Loucy (cell line): ENCODE measurements around the gene SRD5A1.

ENCODE experiments used
- H2AFZ ChIP-seq: fragments of 200-600 bp; sonication (generic); 2 replicates; pipeline ENCODE4 v1.6.0; 2016; ENCODE audit warnings: antibody characterized with exemption, mild to moderate bottlenecking, low read length, moderate library complexity
- H3F3A ChIP-seq: fragments of 200-600 bp; 2 replicates; pipeline ENCODE4 v1.6.0; 2016; ENCODE audit warnings: antibody characterized with exemption, low read depth, mild to moderate bottlenecking
- H3K27me3 ChIP-seq: fragments of 200-600 bp; sonication (generic); 2 replicates; pipeline ENCODE4 v1.6.1; 2014; ENCODE audit warnings: low read length, mild to moderate bottlenecking; ENCODE audit not compliant: insufficient read depth, poor library complexity, severe bottlenecking
- H3K36me3 ChIP-seq: fragments of 200-600 bp; sonication (generic); 2 replicates; pipeline ENCODE4 v1.6.1; 2016; ENCODE audit warnings: low read length; ENCODE audit not compliant: insufficient read depth
- H3K4me1 ChIP-seq: fragments of 200-600 bp; sonication (generic); 2 replicates; pipeline ENCODE4 v1.5.1; 2014; ENCODE audit warnings: low read length, mild to moderate bottlenecking; ENCODE audit not compliant: insufficient read depth, poor library complexity, severe bottlenecking
- H3K4me2 ChIP-seq: fragments of 200-600 bp; sonication (generic); 2 replicates; pipeline ENCODE4 v1.6.0; 2014; ENCODE audit warnings: antibody characterized with exemption, low read length, low read depth, mild to moderate bottlenecking; ENCODE audit not compliant: poor library complexity, severe bottlenecking
- H3K4me3 ChIP-seq: fragments of 200-600 bp; sonication (generic); 2 replicates; pipeline ENCODE4 v1.5.1; 2014; ENCODE audit warnings: low read length, mild to moderate bottlenecking, mixed read lengths; ENCODE audit not compliant: poor library complexity, severe bottlenecking
- H3K79me2 ChIP-seq: fragments of 200-600 bp; sonication (generic); 2 replicates; pipeline ENCODE4 v1.6.1; 2014; ENCODE audit warnings: low read length; ENCODE audit not compliant: insufficient read depth
- H3K9ac ChIP-seq: fragments of 200-600 bp; sonication (generic); 2 replicates; pipeline ENCODE4 v1.6.0; 2014; ENCODE audit warnings: mild to moderate bottlenecking, low read depth, low read length, moderate library complexity; ENCODE audit not compliant: poor library complexity, severe bottlenecking
- H3K9me2 ChIP-seq: fragments of 200-600 bp; sonication (generic); replicated peaks from 2 replicates; pipeline ENCODE4 v1.6.1; 2016; ENCODE audit warnings: low read depth, low read length, mixed read lengths
- H3K9me3 ChIP-seq: fragments of 200-600 bp; sonication (generic); 2 replicates; pipeline ENCODE4 v1.6.1; 2014; ENCODE audit warnings: mild to moderate bottlenecking, antibody characterized with exemption, low read length, low read depth; ENCODE audit not compliant: insufficient read depth
- H4K20me1 ChIP-seq: fragments of 200-600 bp; sonication (generic); 2 replicates; pipeline ENCODE4 v1.6.0; 2014; ENCODE audit warnings: antibody characterized with exemption, low read length, mild to moderate bottlenecking; ENCODE audit not compliant: insufficient read depth, poor library complexity, severe bottlenecking
- EZH2phosphoT487 ChIP-seq: fragments of 200-600 bp; IDR thresholded peaks from 2 replicates; pipeline ENCODE4 v1.6.1; 2018; ENCODE audit warnings: antibody characterized with exemption, mild to moderate bottlenecking, moderate library complexity, borderline replicate concordance
- TF ChIP-seq, protein P1 (sequence below): fragments of 200-600 bp; sonication (generic); conservative IDR thresholded peaks from 2 replicates; pipeline ENCODE4 v1.5.1; 2014; ENCODE audit warnings: mild to moderate bottlenecking, antibody characterized with exemption, low read length

SRD5A1 gene

DNA sequence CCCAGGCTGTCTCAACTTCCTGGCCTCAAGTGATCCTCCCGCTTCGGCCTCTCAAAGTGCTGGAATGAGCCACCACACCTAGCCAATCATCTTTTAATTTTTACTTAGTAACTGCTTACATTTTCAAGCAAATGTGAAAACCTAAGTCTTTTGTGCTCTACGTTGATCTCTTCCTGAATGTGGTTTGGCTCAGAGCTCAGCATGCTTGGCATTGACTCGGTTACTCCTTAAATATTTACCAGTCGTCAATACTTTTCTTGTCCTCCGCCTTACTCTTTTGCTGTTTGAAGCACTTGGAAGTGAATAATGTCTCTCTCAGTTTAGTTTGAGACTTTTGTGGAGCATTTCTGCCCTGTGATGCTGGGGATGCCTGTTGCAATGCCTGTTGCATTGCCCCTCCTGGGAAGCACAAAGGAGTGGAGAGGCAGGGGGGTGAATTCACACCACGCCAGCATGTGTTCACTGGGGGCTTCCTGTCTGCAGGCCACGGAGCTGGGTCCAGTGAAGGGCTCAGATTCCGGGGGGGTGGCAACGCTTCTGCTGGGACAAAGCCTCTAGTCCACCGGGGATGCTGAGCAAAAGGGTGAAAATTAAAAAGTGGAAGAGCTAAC lies 66.9 kb downstream of the SRD5A1 start:
- H3K4me2 ChIP-seq: no peak overlapping the region
- TF ChIP-seq, protein P1, sequence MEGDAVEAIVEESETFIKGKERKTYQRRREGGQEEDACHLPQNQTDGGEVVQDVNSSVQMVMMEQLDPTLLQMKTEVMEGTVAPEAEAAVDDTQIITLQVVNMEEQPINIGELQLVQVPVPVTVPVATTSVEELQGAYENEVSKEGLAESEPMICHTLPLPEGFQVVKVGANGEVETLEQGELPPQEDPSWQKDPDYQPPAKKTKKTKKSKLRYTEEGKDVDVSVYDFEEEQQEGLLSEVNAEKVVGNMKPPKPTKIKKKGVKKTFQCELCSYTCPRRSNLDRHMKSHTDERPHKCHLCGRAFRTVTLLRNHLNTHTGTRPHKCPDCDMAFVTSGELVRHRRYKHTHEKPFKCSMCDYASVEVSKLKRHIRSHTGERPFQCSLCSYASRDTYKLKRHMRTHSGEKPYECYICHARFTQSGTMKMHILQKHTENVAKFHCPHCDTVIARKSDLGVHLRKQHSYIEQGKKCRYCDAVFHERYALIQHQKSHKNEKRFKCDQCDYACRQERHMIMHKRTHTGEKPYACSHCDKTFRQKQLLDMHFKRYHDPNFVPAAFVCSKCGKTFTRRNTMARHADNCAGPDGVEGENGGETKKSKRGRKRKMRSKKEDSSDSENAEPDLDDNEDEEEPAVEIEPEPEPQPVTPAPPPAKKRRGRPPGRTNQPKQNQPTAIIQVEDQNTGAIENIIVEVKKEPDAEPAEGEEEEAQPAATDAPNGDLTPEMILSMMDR: no peak
- TF ChIP-seq EZH2phosphoT487: no peak
- no peaks in the 10 kb centered on the region for H3K9me2 ChIP-seq
- H3K9me3 ChIP-seq: no peaks in the 10 kb centered on the region
- no peaks in the 10 kb centered on the region for H3K79me2 ChIP-seq
- H3K36me3 ChIP-seq: no peaks in the 10 kb centered on the region
- no peak overlapping the region for H3K9ac ChIP-seq
- no peaks in the 10 kb centered on the region for H3F3A ChIP-seq
- H4K20me1 ChIP-seq: no peaks in the 10 kb centered on the region
- no peak overlapping the region for H3K4me3 ChIP-seq
- H3K27me3 ChIP-seq: no peaks in the 10 kb centered on the region
- H3K4me1 ChIP-seq: no peaks in the 10 kb centered on the region
- no peak overlapping the region for H2AFZ ChIP-seq

DNA sequence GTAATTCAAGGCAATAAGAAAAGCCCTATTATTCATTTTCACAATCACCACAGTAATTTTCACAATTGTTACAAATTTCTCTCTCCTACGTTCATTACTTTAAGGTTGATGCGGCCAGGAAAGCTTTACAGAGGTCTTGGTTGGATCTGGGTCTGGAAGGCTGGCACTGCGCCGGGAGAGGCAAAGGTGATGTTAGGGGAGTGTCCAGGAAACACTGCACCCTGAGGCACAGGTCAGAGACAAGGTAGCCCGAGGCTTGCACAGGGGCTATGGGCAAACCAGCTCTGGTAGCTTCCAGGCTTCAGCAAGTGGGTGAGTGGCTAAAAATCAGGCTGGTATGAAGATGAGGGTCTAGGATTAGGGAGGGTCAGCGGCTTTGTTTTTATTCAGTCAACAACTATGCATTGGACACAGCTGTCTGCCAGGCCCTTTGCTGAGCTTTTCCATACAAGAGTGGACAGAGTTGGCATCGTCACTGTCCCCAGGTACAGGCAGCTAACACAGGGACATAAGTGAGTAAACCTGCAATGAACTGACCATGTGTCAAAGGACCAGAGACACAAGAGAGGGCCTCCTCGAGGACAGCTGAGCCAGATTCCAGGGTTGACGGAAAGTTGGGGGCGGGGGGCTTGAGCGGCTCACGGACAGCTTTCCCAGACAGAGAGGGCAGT lies 67.6 kb downstream of the SRD5A1 start:
- no peaks in the 10 kb centered on the region for H3K9me2 ChIP-seq
- H3K4me3 ChIP-seq: no peak overlapping the region
- H3K9me3 ChIP-seq: no peaks in the 10 kb centered on the region
- H4K20me1 ChIP-seq: no peaks in the 10 kb centered on the region
- H3K27me3 ChIP-seq: no peaks in the 10 kb centered on the region
- H3K36me3 ChIP-seq: no peaks in the 10 kb centered on the region
- H3F3A ChIP-seq: no peaks in the 10 kb centered on the region
- no peak for TF ChIP-seq EZH2phosphoT487
- TF ChIP-seq, protein P1: no peak
- no peak overlapping the region for H3K9ac ChIP-seq
- no peak overlapping the region for H2AFZ ChIP-seq
- H3K4me2 ChIP-seq: no peak overlapping the region
- no peaks in the 10 kb centered on the region for H3K4me1 ChIP-seq
- no peaks in the 10 kb centered on the region for H3K79me2 ChIP-seq

DNA sequence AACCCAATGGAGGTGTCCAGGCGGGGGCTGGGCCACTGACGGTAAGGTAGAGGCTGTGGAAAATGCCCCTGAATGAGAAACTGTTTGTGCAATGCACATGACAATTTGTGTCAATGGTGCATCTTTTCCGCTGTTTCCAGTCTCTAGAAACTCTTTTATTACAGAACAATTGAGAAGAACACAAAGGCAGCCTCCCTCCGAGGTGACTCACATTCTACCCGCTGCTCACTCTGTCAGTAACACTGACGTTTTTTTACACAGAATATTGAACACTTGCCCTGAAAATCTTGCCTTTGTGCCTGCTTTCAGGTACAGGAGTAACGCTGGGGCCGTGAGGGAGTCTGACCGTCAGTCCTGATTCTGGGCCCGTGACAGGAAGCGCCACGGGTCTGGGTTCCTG lies 68.3 kb downstream of the SRD5A1 start:
- no peak overlapping the region for H3K9ac ChIP-seq
- no peaks in the 10 kb centered on the region for H3K27me3 ChIP-seq
- no peaks in the 10 kb centered on the region for H3K9me3 ChIP-seq
- no peak overlapping the region for H3K4me2 ChIP-seq
- TF ChIP-seq EZH2phosphoT487: no peak
- TF ChIP-seq, protein P1: no peak
- H3K4me3 ChIP-seq: no peak overlapping the region
- H3F3A ChIP-seq: no peaks in the 10 kb centered on the region
- no peaks in the 10 kb centered on the region for H3K9me2 ChIP-seq
- H3K79me2 ChIP-seq: no peaks in the 10 kb centered on the region
- H4K20me1 ChIP-seq: no peaks in the 10 kb centered on the region
- no peaks in the 10 kb centered on the region for H3K36me3 ChIP-seq
- no peak overlapping the region for H2AFZ ChIP-seq
- no peaks in the 10 kb centered on the region for H3K4me1 ChIP-seq
